Activated CD4-positive, alpha-beta T cell treated with anti-CD3 and anti-CD28 coated beads, Interleukin-2, Interleukin-4, amounts not matched to agents 100 ng/mL and 50 ng/mL, durations not matched to agents 16 hours and 8 hours (primary cell): ENCODE measurements around the gene PPA1.
"Not testable (repeated sequence)": the region's sequence is repeated elsewhere in the genome, so short reads cannot be mapped to it uniquely, and the experiment has no call there.

Experiments used
- DNase-seq: peaks from one replicate; pipeline ENCODE4 v3.0.0-alpha.2; 2020; ENCODE audit warnings: low spot score

The PPA1 gene

DNA sequence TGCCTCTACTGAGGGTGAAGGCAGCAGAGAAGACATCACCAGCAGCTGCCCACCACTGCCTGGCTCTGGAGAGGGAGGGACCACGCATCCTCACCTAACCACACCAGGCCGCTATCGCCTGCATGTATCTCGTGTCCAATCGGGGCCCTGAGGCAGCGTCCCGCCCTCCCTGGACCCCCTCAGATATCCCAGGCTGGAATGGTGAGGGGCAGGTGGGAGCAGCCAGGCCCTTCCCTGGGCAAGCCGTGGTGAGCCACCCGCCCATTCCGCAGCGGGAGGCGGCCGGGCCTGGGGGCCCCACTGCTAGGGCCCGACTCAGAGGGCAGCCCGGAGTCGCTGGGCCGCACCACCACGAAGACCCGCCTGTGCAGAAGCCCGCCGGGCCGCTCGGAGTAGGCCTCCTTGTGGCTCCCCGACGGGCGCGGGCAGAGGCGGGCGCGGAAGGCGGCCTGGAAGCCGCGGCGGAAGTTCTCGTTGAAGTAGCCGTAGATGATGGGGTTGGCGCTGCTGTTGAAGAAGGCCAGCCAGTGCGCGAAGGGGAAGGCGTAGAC is 21.6 kb upstream of the PPA1 start:
- no peak for DNase-seq

DNA sequence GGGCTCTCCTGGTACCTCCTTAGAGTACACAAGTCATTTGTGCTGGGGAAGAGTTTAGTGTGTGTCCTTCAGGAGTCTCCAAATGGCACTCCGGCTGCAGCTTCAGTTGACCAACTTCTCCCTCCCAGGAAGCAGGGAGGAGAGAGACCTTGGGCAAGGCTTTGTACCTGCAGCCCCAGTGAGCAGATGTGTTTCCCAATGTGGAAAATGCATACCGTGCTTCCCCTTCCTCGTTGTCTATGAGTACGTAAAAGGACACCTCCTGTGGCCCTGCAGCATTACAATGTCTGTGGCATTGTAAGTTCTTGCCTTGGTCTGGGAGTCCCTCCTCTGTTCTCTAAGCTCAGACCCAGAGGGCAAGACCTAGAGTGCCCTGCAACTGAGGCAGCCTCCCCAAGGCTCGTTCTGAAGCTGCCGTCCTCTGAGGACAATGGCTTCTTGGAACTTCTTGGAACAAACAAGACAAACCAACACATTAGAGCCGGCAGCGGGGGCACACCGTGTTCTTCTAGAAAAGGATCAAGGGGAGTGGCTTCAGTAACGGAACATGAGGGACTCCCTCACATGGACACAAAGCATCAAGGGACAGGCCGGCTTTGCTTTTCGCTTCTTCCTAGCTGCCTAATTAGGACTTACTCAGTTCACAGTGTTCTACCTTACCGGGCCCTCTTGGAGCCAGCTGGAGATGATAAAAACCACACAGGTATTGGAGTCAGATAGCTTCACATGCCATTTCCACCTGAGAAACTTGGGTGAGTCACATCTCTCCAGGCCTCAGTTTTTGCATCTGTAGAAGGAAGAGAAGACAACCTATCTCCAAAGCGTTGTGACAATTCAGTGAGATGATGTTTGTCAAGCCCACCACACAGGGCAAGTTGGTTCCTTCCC is 20.9 kb upstream of the PPA1 start:
- no peak for DNase-seq

- DNase-seq, result no peak
These were observed 17.9 kb upstream of the PPA1 start for GRCh38 chr10:70250961-70251680.

DNA sequence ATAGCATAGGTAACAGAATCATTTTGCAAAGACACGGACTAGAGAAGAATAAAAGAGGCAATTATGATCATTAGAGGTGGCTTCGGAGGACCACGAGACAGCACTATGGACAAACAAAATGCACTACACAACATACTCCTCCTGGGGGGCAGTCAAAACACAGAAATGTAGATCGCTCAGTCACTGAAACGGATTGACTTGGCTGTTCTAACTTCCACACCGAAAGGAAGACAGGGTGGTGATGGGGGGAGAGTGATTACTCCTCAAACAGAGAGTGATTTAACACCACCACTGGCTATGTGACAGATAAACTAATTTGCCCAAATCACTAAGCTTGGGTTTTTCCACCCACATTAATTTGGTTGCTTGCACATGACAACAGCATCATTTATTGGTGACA is 14.1 kb upstream of the PPA1 start:
- no peak for DNase-seq

GRCh38 chr10:70241081-70241480 is 7.9 kb upstream of the PPA1 start:
- no peak for DNase-seq

GRCh38 chr10:70239986-70240385 is 6.8 kb upstream of the PPA1 start:
- not testable (repeated sequence) for DNase-seq

GRCh38 chr10:70239077-70239976 is 6.1 kb upstream of the PPA1 start:
- not testable (repeated sequence) for DNase-seq

GRCh38 chr10:70237958-70238536 is 4.8 kb upstream of the PPA1 start:
- DNase-seq, result not testable (repeated sequence)

- DNase-seq, result peak; percentile 22
These were observed 1.6 kb upstream of the PPA1 start for GRCh38 chr10:70234668-70235447.

DNA sequence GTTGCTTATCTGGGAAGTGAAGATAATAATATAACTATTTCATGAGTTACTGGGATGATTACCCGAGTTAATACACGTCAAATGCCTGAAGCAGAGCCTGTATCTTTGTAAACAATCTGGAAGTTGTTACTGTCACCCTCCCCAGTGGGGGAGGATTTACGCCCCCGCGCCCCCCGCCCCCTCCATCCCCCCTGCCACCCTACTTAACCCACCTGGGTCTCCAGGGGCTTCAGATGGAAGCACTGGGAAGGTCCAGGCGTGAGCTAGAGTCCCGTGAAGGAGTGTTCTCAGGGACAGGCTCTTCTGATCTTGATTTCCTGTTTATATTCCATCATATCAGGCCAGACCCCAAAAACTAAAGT is 691 bp upstream of the PPA1 start:
- DNase-seq, result no peak

- DNase-seq, result no peak
These were observed 445 bp downstream of the PPA1 start for GRCh38 chr10:70232859-70233108.

GRCh38 chr10:70232155-70232858 is 922 bp downstream of the PPA1 start:
- DNase-seq, result peak; percentile 69

DNA sequence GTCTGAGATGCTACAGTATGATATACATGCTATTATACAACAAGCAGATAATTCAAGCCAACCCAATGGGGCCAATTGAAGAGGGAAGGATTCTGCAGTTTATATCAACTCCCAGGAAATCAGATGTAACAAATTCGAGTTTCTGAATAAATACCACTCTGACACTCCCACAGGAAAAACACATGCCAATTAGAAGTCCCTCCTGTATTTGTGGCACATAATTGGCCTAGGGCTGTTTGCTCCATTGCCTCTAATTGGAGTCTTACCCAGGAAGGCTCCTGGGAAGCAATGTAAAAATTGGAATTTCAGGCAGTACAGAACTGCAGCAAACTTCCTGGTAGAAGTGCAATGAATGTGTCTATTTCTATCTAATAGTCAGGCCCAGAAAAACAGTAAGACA is 4.7 kb downstream of the PPA1 start:
- DNase-seq, result no peak

GRCh38 chr10:70227548-70228320 is 5.5 kb downstream of the PPA1 start:
- peak; percentile 32 for DNase-seq

DNA sequence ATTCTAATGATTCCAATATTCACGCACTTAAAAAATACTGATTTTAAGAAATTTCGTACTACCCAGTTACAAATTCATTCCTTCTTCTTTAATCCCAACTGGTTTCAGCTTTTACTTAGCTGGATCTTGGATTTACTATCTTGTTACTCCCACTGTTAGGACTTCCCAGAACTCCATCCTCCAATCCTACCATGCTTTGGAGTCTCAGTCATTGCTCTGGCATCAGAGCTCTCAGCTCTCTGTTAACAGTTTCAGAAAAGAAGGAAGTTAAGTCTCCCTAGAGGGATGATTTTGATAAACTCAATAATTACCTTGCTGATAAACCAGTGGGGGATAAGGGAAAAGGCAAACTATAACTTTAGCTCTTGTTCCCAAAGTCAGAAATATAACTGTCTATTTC is 9.5 kb downstream of the PPA1 start:
- no peak for DNase-seq

DNA sequence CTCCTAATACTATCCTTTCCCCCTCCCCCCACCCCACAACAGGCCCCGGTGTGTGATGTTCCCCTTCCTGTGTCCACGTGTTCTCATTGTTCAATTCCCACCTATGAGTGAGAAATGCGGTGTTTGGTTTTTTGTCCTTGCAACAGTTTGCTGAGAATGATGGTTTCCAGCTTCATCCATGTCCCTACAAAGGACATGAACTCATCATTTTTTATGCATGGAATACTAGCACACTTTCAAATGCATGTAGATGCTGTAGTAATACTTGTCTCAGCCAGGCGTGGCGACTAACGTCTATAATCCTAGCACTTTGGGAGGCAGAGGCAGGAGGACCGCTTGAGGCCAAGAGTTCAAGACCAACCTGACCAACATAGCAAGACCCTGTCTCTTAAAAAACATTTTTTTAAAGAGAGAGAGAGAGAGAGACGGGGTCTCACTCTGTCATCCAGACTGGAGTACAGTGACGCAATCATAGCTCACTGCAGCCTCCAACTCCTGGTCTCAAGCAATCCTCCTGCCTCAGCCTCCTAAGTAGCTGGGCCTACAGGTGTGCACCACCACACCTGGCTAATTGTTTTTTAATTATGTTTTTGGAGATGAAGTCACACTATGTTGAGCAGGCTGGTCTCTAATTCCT is 10.3 kb downstream of the PPA1 start:
- not testable (repeated sequence) for DNase-seq

- DNase-seq, result peak; percentile 19
These were observed 10.9 kb downstream of the PPA1 start for GRCh38 chr10:70222340-70222794.

GRCh38 chr10:70221030-70221429 is 12.2 kb downstream of the PPA1 start:
- no peak for DNase-seq

- no peak for DNase-seq
These were observed 20.4 kb downstream of the PPA1 start for GRCh38 chr10:70212879-70213278.
